Activated CD4-positive, alpha-beta T cell treated with anti-CD3 and anti-CD28 coated beads, Interleukin-2, amount 50 U/mL, for 48 hours (primary cell): ENCODE results near the gene YES1.
"Not testable (repeated sequence)": the region's sequence is repeated elsewhere in the genome, so short reads cannot be mapped to it uniquely, and the experiment has no call there.

ENCODE experiments used
- DNase-seq, 2 experiments: peaks; one replicate each; pipeline ENCODE4 v3.0.0-alpha.2; 2020

Gene YES1

GRCh38 chr18:717003-717402 lies 95.0 kb downstream of the YES1 start:
- DNase-seq = no peak

GRCh38 chr18:715626-716025 lies 96.4 kb downstream of the YES1 start:
- DNase-seq = peak in 1 of 2 experiments; percentile 22

GRCh38 chr18:713135-713490 lies 98.9 kb downstream of the YES1 start:
- DNase-seq = no peak

GRCh38 chr18:712401-713134 lies 99.5 kb downstream of the YES1 start, which contains the start of gene ENOSF1:
TSS of gene ENOSF1 (minus strand) at chr18:712630. CDS start at chr18:712587, 43 bp downstream.
- DNase-seq = peak; percentile 84 to 89

- peak; percentile 69 to 78 for DNase-seq
Observed at GRCh38 chr18:711657-712400, 100.2 kb downstream of the YES1 start.

GRCh38 chr18:711310-711656 lies 100.8 kb downstream of the YES1 start:
- no peak for DNase-seq

- no peak for DNase-seq
Observed at GRCh38 chr18:710418-711300, 101.4 kb downstream of the YES1 start.

GRCh38 chr18:709771-710170 lies 102.3 kb downstream of the YES1 start:
- DNase-seq = no peak

- no peak for DNase-seq
Observed at GRCh38 chr18:708096-708495, 103.9 kb downstream of the YES1 start.

GRCh38 chr18:706405-706804 lies 105.6 kb downstream of the YES1 start:
- DNase-seq = no peak

- DNase-seq = no peak
Observed at GRCh38 chr18:703213-703967, 108.7 kb downstream of the YES1 start.

GRCh38 chr18:697800-698199 lies 114.2 kb downstream of the YES1 start:
- no peak for DNase-seq

GRCh38 chr18:697012-697411 lies 115.0 kb downstream of the YES1 start:
- DNase-seq = no peak

GRCh38 chr18:693466-694187 lies 118.4 kb downstream of the YES1 start:
- no peak for DNase-seq

- DNase-seq = no peak
Observed at GRCh38 chr18:692824-693223, 119.2 kb downstream of the YES1 start.

- no peak for DNase-seq
Observed at GRCh38 chr18:688323-688722, 123.7 kb downstream of the YES1 start.

- DNase-seq = no peak
Observed at GRCh38 chr18:686339-687111, 125.5 kb downstream of the YES1 start.

- no peak for DNase-seq
Observed at GRCh38 chr18:685438-685837, 126.6 kb downstream of the YES1 start.

GRCh38 chr18:683531-683930 lies 128.5 kb downstream of the YES1 start:
- DNase-seq = no peak

GRCh38 chr18:682833-683232 lies 129.2 kb downstream of the YES1 start:
- DNase-seq = no peak

GRCh38 chr18:682416-682815 lies 129.6 kb downstream of the YES1 start:
- not testable (repeated sequence) for DNase-seq
